DND-41 (cell line): ENCODE results near the gene ATP10A.

Experiments used
- EZH2 ChIP-seq: IDR thresholded peaks from 3 replicates; pipeline ENCODE4 v1.6.1; 2012; ENCODE audit warnings: borderline replicate concordance, low read depth, mild to moderate bottlenecking, moderate library complexity, low read length, inconsistent platforms; ENCODE audit not compliant: severe bottlenecking
- TF ChIP-seq, protein P1 (sequence below): IDR thresholded peaks from 2 replicates; pipeline ENCODE4 v1.5.1; 2012; ENCODE audit warnings: borderline replicate concordance, low read length, moderate library complexity, mild to moderate bottlenecking; ENCODE audit not compliant: poor library complexity, severe bottlenecking; ENCODE audit errors: extremely low read depth

- TF ChIP-seq, protein P1, sequence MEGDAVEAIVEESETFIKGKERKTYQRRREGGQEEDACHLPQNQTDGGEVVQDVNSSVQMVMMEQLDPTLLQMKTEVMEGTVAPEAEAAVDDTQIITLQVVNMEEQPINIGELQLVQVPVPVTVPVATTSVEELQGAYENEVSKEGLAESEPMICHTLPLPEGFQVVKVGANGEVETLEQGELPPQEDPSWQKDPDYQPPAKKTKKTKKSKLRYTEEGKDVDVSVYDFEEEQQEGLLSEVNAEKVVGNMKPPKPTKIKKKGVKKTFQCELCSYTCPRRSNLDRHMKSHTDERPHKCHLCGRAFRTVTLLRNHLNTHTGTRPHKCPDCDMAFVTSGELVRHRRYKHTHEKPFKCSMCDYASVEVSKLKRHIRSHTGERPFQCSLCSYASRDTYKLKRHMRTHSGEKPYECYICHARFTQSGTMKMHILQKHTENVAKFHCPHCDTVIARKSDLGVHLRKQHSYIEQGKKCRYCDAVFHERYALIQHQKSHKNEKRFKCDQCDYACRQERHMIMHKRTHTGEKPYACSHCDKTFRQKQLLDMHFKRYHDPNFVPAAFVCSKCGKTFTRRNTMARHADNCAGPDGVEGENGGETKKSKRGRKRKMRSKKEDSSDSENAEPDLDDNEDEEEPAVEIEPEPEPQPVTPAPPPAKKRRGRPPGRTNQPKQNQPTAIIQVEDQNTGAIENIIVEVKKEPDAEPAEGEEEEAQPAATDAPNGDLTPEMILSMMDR: no peak
- TF ChIP-seq EZH2: no peak
Observed at GRCh38 chr15:25772500-25772899, 90.6 kb downstream of the ATP10A start.
